Prostate gland (tissue), 2 donors: Measurements from ENCODE around the gene ACER3.

Experiments
- POLR2A ChIP-seq: fragments of 450-650 bp; IDR thresholded peaks from one replicate; pipeline ENCODE4 v1.6.1; 2016; ENCODE audit warnings: antibody characterized with exemption, mild to moderate bottlenecking
- TF ChIP-seq, protein P1 (sequence below), 4 experiments: fragments of 200-600 bp in 2 of 4; fragments of 450-650 bp in 2 of 4; sonication (generic) in 2 of 4; IDR thresholded peaks; 1 replicate in 3 of 4; 2 replicates in 1 of 4; pipeline ENCODE4 v1.5.1; 2016 to 2019; ENCODE audit warnings: antibody characterized with exemption in 4 of 4, mild to moderate bottlenecking in 2 of 4, moderate library complexity in 2 of 4

DNA sequence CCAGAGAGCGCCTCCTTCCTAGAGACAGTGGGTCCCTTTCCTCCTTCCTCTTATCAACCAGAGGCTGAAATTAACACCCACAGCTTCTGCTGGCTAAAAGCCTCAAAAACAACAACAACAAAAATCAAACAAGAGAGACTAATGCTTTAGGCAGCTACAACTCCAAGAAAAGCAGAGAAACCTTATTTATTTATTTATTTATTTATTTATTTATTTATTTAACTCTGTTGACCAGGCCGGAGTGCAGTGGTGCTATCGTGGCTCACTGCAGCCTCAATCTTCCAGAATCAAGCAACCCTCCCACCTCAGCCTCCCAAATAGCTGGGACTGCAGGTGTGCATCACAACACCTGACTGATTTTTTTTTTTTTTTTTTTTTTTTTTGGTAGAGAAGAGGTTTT lies 170.9 kb downstream of the ACER3 start:
- TF ChIP-seq, protein P1, sequence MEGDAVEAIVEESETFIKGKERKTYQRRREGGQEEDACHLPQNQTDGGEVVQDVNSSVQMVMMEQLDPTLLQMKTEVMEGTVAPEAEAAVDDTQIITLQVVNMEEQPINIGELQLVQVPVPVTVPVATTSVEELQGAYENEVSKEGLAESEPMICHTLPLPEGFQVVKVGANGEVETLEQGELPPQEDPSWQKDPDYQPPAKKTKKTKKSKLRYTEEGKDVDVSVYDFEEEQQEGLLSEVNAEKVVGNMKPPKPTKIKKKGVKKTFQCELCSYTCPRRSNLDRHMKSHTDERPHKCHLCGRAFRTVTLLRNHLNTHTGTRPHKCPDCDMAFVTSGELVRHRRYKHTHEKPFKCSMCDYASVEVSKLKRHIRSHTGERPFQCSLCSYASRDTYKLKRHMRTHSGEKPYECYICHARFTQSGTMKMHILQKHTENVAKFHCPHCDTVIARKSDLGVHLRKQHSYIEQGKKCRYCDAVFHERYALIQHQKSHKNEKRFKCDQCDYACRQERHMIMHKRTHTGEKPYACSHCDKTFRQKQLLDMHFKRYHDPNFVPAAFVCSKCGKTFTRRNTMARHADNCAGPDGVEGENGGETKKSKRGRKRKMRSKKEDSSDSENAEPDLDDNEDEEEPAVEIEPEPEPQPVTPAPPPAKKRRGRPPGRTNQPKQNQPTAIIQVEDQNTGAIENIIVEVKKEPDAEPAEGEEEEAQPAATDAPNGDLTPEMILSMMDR (IDR thresholded peaks at IDR 0.05) = no peak
- TF ChIP-seq POLR2A = no peak
